NCI-H1436 treated with DMSO at 0.1 percent for 48 hours (cell line): ENCODE data around the gene HS6ST3.

Source experiments
- DNase-seq: peaks from one replicate; lab custom pipeline; 2025; lab: John Stamatoyannopoulos, UW

HS6ST3 gene

GRCh38 chr13:96308568-96308967, 218.7 kb downstream of the HS6ST3 start:
- no peak for DNase-seq

GRCh38 chr13:96314974-96315373, 225.1 kb downstream of the HS6ST3 start:
- no peak for DNase-seq

DNA sequence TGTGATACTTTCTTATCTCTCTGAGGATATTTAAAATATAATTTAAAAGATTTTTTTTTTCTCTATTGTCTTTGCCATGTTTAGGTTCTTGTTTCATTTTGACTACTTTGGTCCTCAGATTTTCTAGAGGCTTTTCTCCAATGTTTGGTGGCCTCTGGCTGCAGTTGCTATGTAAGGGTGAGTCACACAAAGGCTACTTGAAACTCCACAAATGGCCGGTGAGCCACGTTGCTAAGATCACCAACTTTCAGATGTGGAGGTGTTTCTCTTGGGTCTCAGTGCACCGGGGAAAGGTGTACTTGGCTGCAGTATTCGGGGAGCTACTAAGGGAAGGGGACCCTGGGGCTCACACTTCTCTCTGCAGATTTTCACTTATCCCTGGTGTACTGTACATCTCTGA, 248.1 kb downstream of the HS6ST3 start:
- DNase-seq: no peak

DNA sequence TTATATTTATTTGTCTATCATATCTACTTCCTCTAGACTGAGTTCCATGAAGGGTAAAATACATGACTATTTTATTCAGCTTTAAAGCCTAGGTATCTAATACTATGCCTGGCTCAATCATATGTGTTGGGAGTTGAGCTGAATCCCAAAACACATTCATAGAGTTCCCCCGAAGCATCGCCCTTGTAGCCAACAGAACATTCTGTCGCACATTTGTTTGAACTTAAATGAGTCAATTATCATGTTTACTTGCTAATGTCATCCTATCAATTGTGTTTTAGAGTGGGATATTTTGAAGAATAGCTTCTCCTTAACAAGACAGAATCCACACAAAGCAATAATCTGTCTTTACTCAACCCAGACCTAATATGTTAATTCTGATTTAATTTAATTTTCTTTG, 252.4 kb downstream of the HS6ST3 start:
- no peak for DNase-seq

GRCh38 chr13:96342852-96343465, 253.1 kb downstream of the HS6ST3 start:
- no peak for DNase-seq

DNA sequence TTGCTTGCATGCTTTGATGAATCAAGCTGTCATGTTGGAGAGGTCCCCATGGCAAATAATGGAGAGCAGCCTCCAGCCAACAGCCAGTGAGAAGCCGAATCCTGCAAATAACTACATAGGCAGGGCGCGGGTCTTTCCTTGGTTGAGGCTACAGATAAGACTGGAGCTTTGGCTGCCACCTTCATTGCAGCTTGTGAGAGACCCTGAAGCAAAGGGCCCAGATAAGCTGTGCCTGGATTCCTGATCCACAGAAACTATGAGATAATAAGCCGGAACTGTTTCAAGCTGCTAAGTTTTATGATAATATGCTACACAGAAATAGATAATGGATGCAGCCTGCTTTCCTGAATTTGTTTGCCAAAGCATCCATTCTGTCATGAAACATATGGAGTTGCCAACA, 257.0 kb downstream of the HS6ST3 start:
- DNase-seq: no peak

- DNase-seq: no peak
Measured at GRCh38 chr13:96373597-96373996, 283.7 kb downstream of the HS6ST3 start.

DNA sequence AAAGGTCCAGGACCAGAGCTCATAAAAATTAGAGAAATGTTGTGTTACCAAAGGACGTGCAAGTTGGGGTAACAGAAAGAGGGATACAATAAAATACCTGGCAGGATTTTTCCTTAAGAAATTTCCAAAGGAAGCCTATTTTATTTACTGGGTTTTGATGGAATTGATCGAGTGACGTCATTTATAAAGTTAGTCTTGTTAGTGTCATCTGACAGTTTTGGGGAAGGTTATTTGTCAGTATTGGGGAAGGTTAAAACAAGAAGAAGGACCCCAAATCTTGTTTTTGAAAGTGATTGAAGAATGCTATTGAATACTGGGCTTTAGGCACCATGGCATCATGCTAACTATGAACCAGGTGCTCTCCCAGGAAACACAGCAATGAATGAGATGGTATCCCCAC, 287.9 kb downstream of the HS6ST3 start:
- no peak for DNase-seq

- DNase-seq: no peak
Measured at GRCh38 chr13:96379967-96380366, 290.1 kb downstream of the HS6ST3 start.

GRCh38 chr13:96381681-96382080, 291.8 kb downstream of the HS6ST3 start:
- no peak for DNase-seq

- no peak for DNase-seq
Measured at GRCh38 chr13:96388598-96388997, 298.7 kb downstream of the HS6ST3 start.

GRCh38 chr13:96391606-96392005, 301.7 kb downstream of the HS6ST3 start:
- no peak for DNase-seq

DNA sequence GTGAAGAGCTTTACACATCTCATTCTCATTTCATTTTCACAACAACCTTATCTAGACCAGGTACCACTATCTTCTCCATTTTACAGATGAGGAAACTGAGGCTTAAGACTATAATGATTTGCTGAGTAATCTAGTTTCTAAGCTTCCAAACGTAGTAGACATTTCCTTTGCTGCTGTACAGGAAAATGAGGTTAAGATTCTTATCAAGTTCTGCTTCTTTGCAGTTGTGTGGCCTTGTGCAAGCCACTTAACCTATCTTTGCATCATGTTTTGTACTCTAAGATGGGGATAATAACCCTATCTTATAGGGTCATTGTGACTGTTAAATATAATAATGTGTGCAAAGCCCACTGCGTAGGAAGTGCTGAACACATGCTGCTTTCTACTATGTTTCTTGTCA, 307.9 kb downstream of the HS6ST3 start:
- DNase-seq: no peak

GRCh38 chr13:96398486-96398885, 308.6 kb downstream of the HS6ST3 start:
- DNase-seq: no peak

DNA sequence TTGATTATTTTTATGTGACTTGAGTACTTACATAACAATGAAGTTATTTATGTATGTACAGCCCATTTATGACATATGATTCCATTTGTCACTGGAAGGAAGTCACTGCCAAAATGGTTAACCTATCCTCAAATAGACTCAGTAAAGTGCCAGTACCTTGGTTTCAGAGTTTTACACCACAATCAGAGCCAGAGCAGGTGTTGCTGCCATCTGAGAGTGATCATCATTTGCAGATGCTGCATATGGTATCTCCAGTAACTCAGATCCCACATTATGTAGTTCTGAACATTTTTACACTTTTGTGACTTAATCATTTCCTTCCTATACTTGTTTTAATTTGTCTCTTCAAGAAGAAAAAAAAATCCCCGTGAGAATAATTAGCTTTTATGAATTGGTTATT, 313.3 kb downstream of the HS6ST3 start:
- no peak for DNase-seq

DNA sequence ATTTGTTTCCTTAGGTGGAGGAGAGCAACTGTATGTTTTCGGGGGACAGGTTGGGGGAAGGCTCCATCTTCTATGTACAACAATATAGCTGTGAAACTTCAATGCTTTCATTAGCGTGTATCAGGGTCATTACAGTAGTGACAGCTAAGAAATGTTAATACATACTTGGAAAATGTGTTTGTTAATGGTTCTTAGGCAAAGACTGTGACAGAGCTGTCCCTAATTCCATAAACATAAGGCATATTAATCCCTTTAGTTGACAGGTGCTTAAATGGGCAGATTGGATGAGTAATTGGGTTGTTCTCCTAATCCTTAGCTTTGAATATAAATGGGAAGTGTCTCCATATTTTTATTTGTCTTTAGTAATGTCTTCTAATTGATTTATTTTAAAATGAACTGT, 313.7 kb downstream of the HS6ST3 start:
- no peak for DNase-seq

GRCh38 chr13:96415831-96416385, 326.0 kb downstream of the HS6ST3 start:
- no peak for DNase-seq

GRCh38 chr13:96417939-96418685, 328.2 kb downstream of the HS6ST3 start:
- no peak for DNase-seq

DNA sequence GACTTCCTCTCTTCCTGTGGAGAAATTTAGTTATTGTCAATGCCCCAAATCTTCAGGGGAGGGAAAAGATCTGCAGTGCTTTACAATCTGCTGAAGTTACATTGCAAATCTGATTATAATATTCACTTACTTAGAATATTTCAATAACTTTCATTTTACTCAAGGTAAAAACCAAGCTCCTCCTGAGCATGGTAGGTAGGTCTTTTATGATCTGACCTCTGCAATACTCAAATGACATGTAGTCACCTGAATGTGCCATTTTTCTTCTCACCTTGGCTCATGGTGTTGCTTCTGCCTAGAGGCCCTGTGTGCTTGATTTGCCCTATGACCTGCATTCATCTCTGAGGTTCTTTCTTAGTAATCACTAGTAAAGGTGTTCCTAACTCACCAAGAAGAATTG, 331.4 kb downstream of the HS6ST3 start:
- no peak for DNase-seq

DNA sequence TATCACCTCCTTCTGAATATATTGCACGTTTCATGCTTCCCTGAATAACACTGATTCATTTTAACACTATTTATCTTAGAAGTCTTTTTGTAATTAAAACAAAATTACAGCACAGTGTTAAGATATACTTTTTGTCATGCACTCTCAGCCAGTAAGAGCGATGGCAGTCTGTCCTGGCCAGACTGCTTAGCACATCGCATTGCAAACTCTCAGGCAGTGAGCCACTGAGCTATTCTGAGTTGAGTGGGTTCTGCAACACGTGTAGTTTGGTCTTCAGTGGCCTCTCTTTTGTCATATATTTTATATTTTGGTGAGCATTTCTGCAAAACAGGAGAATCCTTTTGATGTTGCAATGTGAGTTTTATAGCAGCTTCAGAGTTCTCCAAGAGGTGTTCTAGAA, 332.1 kb downstream of the HS6ST3 start:
- no peak for DNase-seq

DNA sequence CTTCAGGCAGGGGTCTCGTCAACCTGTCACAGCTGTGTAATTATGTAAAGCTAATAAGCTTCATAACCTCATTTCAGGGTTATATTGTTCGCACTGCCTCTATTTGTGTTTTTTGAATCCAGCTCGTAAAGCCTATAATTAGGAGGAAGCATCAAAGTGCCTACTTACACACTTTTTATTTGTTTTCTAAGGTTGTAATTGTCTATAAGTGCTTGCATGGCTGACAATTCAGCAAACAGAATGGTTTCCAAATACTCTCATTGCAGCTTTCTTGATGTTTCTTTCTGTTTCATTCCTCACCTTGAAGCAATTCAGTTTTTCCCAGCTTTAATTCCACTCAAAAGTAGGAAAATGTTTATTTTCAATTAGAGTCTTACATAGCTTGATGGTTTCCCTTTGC, 336.3 kb downstream of the HS6ST3 start:
- peak; percentile 87 for DNase-seq

DNA sequence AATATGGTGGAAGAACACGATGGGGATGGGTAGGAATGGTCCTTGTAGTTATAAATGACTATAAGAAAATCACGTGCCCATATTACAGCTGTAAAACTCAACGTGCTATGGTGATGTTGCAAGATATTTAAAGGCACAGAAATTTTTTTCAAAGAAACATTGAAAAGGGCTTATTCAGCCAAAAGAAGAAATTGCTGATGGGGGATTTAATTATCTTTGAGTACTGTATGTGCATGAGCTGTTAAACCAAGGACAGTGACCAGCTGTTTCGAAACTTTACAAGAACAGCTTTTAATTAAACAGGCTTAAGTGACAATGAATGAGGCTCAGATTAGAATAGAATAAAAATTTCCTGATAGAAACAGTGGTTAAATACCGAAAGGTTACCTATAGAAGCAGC, 339.0 kb downstream of the HS6ST3 start:
- DNase-seq: no peak

DNA sequence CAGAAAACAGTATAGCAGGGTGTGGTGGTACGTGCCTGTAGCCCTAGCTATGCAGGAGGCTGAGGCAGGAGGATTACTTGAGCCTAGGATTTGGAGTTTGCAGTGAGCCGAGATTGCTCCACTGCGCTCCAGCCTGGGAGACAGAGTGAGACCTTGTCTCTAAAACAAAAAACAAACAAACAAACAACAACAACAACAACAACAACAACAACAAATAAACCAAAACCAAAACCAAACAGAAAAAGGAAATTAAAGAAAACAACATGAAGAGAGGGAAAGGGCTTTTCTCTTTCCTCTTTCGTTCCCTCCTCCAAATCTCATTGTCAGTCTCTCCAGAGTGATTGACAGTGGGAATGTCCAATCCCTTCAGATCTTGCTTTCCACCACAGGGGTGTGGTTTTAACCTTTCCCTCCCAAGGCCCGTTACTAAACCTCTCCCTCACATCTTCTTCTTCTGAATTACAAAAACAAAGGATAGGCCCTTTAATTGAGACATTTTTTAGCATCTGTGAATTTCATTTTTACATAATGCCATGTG, 341.2 kb downstream of the HS6ST3 start:
- DNase-seq: no peak
